Liver (tissue), 9 donors: ENCODE measurements around the gene RALGDS. TPM values are rescaled to one million over a fixed set of nuclear protein-coding genes. Genes with fewer than 3 reads are reported as not detected.
"Not testable (repeated sequence)": the region's sequence is repeated elsewhere in the genome, so short reads cannot be mapped to it uniquely, and the experiment has no call there.

ENCODE experiments used
- DNase-seq: peaks from one replicate; pipeline ENCODE4 v3.0.0-alpha.2; 2017; ENCODE audit warnings: low spot score
- H3K27ac ChIP-seq, 2 donors: one replicate each; pipeline ENCODE4 v1.7.0; 2013; ENCODE audit warnings: inconsistent platforms in 2 of 2, low read length in 2 of 2, control low read depth in 1 of 2, low read depth in 1 of 2, mild to moderate bottlenecking in 1 of 2
- H3K27me3 ChIP-seq, 4 donors: one replicate each; pipeline versions ENCODE4 v1.6.1 to v1.7.0; 2013; ENCODE audit warnings: low read length in 3 of 4, inconsistent platforms in 1 of 4, mild to moderate bottlenecking in 1 of 4, moderate library complexity in 1 of 4; ENCODE audit not compliant: control insufficient read depth in 4 of 4, insufficient read depth in 4 of 4
- H3K36me3 ChIP-seq, 4 donors: one replicate each; pipeline versions ENCODE4 v1.6.1 to v1.7.0; 2013; ENCODE audit warnings: low read length in 3 of 4, mild to moderate bottlenecking in 3 of 4, low read depth in 1 of 4, moderate library complexity in 1 of 4; ENCODE audit not compliant: control insufficient read depth in 4 of 4, insufficient read depth in 3 of 4
- H3K4me1 ChIP-seq, 4 donors: one replicate each; pipeline versions ENCODE4 v1.6.1 to v1.7.0; 2013; ENCODE audit warnings: low read length in 3 of 4, mild to moderate bottlenecking in 3 of 4, moderate library complexity in 1 of 4; ENCODE audit not compliant: control insufficient read depth in 4 of 4, insufficient read depth in 4 of 4
- H3K4me3 ChIP-seq, 3 donors: one replicate each; pipeline versions ENCODE4 v1.6.1 to v1.7.0; 2013; ENCODE audit warnings: low read length in 3 of 3, control low read depth in 1 of 3, low read depth in 1 of 3, mild to moderate bottlenecking in 1 of 3
- H3K9ac ChIP-seq, 2 donors: one replicate each; pipeline ENCODE4 v1.7.0; 2013; ENCODE audit warnings: low read length in 2 of 2, mild to moderate bottlenecking in 2 of 2, moderate library complexity in 2 of 2, control low read depth in 1 of 2, low read depth in 1 of 2
- H3K9me3 ChIP-seq, 4 donors: one replicate each; pipeline versions ENCODE4 v1.6.1 to v1.7.0; 2013; ENCODE audit warnings: low read length in 3 of 4; ENCODE audit not compliant: control insufficient read depth in 4 of 4
- EGR1 ChIP-seq, 2 donors: IDR thresholded peaks; 2 replicates each; pipeline ENCODE4 v1.6.1; 2016 to 2018; ENCODE audit warnings: antibody characterized with exemption in 2 of 2, low read depth in 2 of 2
- FOXA2 ChIP-seq: IDR thresholded peaks from 2 replicates; pipeline ENCODE4 v1.6.1; 2016; ENCODE audit warnings: antibody characterized with exemption
- GABPA ChIP-seq, 2 donors: IDR thresholded peaks in 1 of 2; conservative IDR thresholded peaks in 1 of 2; 2 replicates each; pipeline ENCODE4 v1.6.1; 2016; ENCODE audit warnings: antibody characterized with exemption in 2 of 2, mild to moderate bottlenecking in 1 of 2, moderate library complexity in 1 of 2
- HNF4A ChIP-seq, 2 donors: conservative IDR thresholded peaks; 2 replicates each; pipeline ENCODE4 v1.6.1; 2016; ENCODE audit warnings: antibody characterized with exemption in 2 of 2, mild to moderate bottlenecking in 2 of 2
- HNF4G ChIP-seq: IDR thresholded peaks from 2 replicates; pipeline ENCODE4 v1.6.1; 2016; ENCODE audit warnings: antibody characterized with exemption
- JUND ChIP-seq, 2 donors: IDR thresholded peaks; 2 replicates each; pipeline ENCODE4 v1.6.1; 2016; ENCODE audit warnings: antibody characterized with exemption in 2 of 2
- NR2F2 ChIP-seq: IDR thresholded peaks from 2 replicates; pipeline ENCODE4 v1.6.1; 2016; ENCODE audit warnings: antibody characterized with exemption
- RAD21 ChIP-seq, 2 donors: IDR thresholded peaks; 2 replicates each; pipeline ENCODE4 v1.6.1; 2016; ENCODE audit warnings: antibody characterized with exemption in 2 of 2, mild to moderate bottlenecking in 2 of 2
- RXRA ChIP-seq, 2 donors: IDR thresholded peaks; 2 replicates each; pipeline ENCODE4 v1.6.1; 2017 to 2018; ENCODE audit warnings: antibody characterized with exemption in 2 of 2, mild to moderate bottlenecking in 1 of 2
- SP1 ChIP-seq: IDR thresholded peaks from 2 replicates; pipeline ENCODE4 v1.6.1; 2018; ENCODE audit warnings: antibody characterized with exemption, mild to moderate bottlenecking
- TAF1 ChIP-seq: conservative IDR thresholded peaks from 2 replicates; pipeline ENCODE4 v1.6.1; 2016; ENCODE audit warnings: antibody characterized with exemption, mild to moderate bottlenecking
- YY1 ChIP-seq: IDR thresholded peaks from 2 replicates; pipeline ENCODE4 v1.6.1; 2016; ENCODE audit warnings: antibody characterized with exemption, mild to moderate bottlenecking
- ZBTB33 ChIP-seq: IDR thresholded peaks from 2 replicates; pipeline ENCODE4 v1.6.1; 2016; ENCODE audit warnings: antibody characterized with exemption
- WGBS: extraction: QIAGEN DNeasy Blood & Tissue Kit; methylation state at CpG from one replicate; pipeline ENCODE4 v1.1.7; 2013; 5-methylcytosine and 5-hydroxymethylcytosine counted together
- polyA plus RNA-seq, 2 donors: library from polyadenylated mRNA; stranded (reverse) in 1 of 2; unstranded in 1 of 2; fragments of 200-250 nt in 1 of 2; fragments of >200 nt in 1 of 2; fragmentation: Nextera tagmentation in 1 of 2; extraction: Ambion mirVana in 1 of 2; gene quantifications; one replicate each; pipeline versions ENCODE4 v1.2.1 to v1.2.3, GENCODE V29; 2013 to 2015
- total RNA-seq, 2 donors: library from RNA; depleted of rRNA; stranded (reverse); fragments of >200 nt; gene quantifications; one replicate each; pipeline ENCODE4 v1.2.3, GENCODE V29; 2014
- TF ChIP-seq, protein P1 (sequence below): IDR thresholded peaks from 2 replicates; pipeline ENCODE4 v1.6.1; 2016; ENCODE audit warnings: antibody characterized with exemption
- TF ChIP-seq, protein P2 (sequence below): IDR thresholded peaks from 2 replicates; pipeline ENCODE4 v1.6.1; 2016; ENCODE audit warnings: antibody characterized with exemption, mild to moderate bottlenecking
- TF ChIP-seq, protein P3 (sequence below): IDR thresholded peaks from 2 replicates; pipeline ENCODE4 v1.6.1; 2016; ENCODE audit warnings: antibody characterized with exemption
- donor health status: healthy.
- donor health status: healthy.
- donor health status: healthy.
- donor health status: healthy.
- donor health status: healthy.

Gene RALGDS
- total and polyA plus RNA-seq, 4 donors: 1.3 to 19.0 (median 7.3) TPM

GRCh38 chr9:133061019-133061763 is 59.8 kb downstream of the RALGDS start:
- WGBS: 80% methylated on average over 14 of the region's 14 CpGs
- H3K4me3 ChIP-seq, H3K27ac ChIP-seq, H3K4me1 ChIP-seq, H3K9ac ChIP-seq, H3K27me3 ChIP-seq, H3K9me3 ChIP-seq, DNase-seq: not testable (repeated sequence)
- H3K36me3 ChIP-seq: peaks cover 1 to 18% (median 10%) of the 10 kb centered on the region in 4 donors

GRCh38 chr9:133060417-133060841 is 60.6 kb downstream of the RALGDS start:
- Histone ChIP-seq H3K27me3 (no peaks in the 10 kb centered on the region), H3K27ac (no peak overlapping the region), H3K36me3 (peaks cover 3 to 26% (median 14%) of the 10 kb centered on the region in 4 donors), H3K4me3 (no peak overlapping the region), H3K9ac (no peak overlapping the region), H3K9me3 (no peaks in the 10 kb centered on the region), H3K4me1 (no peaks in the 10 kb centered on the region)
- no peak for DNase-seq
- no peak for TF ChIP-seq YY1
- TF ChIP-seq, protein P1, sequence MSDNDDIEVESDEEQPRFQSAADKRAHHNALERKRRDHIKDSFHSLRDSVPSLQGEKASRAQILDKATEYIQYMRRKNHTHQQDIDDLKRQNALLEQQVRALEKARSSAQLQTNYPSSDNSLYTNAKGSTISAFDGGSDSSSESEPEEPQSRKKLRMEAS: no peak
- WGBS: 71% methylated on average over 6 of the region's 6 CpGs

DNA sequence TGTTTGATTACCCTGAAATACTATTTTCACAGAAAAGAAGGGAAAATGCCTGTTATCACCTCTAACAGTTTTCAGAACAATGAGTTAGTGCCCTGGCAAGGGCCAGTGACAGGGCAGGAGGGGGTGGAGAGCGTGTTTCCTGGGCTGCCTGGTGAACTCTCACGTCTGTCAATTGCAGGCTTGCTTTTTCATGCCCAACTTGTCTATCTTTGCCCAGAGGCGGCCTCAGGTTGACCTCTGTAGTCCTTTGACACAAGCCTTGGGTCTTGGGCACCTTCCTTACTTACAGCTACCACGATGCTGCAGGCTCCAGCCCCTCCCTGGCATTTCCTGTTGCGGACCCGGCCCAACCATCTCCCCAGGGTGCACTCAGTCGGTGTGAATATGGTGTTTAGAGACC is 61.4 kb downstream of the RALGDS start:
- TF ChIP-seq HNF4A (conservative IDR thresholded peaks at IDR 0.05) (no peak), HNF4G (no peak), RAD21 (IDR thresholded peaks at IDR 0.05) (no peak), FOXA2 (no peak), TAF1 (no peak), RXRA (IDR thresholded peaks at IDR 0.05) (no peak), YY1 (no peak), JUND (IDR thresholded peaks at IDR 0.05) (no peak), EGR1 (IDR thresholded peaks at IDR 0.05; ENCODE audit: low read depth in 2 of 2) (no peak), ZBTB33 (no peak), GABPA (IDR thresholded peaks at IDR 0.05 in 1 of 2, conservative IDR thresholded peaks at IDR 0.05 in 1 of 2) (no peak), NR2F2 (no peak), SP1 (no peak)
- TF ChIP-seq, protein P2, sequence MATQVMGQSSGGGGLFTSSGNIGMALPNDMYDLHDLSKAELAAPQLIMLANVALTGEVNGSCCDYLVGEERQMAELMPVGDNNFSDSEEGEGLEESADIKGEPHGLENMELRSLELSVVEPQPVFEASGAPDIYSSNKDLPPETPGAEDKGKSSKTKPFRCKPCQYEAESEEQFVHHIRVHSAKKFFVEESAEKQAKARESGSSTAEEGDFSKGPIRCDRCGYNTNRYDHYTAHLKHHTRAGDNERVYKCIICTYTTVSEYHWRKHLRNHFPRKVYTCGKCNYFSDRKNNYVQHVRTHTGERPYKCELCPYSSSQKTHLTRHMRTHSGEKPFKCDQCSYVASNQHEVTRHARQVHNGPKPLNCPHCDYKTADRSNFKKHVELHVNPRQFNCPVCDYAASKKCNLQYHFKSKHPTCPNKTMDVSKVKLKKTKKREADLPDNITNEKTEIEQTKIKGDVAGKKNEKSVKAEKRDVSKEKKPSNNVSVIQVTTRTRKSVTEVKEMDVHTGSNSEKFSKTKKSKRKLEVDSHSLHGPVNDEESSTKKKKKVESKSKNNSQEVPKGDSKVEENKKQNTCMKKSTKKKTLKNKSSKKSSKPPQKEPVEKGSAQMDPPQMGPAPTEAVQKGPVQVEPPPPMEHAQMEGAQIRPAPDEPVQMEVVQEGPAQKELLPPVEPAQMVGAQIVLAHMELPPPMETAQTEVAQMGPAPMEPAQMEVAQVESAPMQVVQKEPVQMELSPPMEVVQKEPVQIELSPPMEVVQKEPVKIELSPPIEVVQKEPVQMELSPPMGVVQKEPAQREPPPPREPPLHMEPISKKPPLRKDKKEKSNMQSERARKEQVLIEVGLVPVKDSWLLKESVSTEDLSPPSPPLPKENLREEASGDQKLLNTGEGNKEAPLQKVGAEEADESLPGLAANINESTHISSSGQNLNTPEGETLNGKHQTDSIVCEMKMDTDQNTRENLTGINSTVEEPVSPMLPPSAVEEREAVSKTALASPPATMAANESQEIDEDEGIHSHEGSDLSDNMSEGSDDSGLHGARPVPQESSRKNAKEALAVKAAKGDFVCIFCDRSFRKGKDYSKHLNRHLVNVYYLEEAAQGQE: no peak
- TF ChIP-seq, protein P3, sequence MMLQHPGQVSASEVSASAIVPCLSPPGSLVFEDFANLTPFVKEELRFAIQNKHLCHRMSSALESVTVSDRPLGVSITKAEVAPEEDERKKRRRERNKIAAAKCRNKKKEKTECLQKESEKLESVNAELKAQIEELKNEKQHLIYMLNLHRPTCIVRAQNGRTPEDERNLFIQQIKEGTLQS: no peak
- peaks cover 5 to 33% (median 16%) of the 10 kb centered on the region in 4 donors for H3K36me3 ChIP-seq
- no peaks in the 10 kb centered on the region for H3K27me3 ChIP-seq
- WGBS: 69% methylated on average over 7 of the region's 7 CpGs
- no peak overlapping the region for H3K27ac ChIP-seq
- no peaks in the 10 kb centered on the region for H3K9me3 ChIP-seq
- no peaks in the 10 kb centered on the region for H3K4me1 ChIP-seq
- H3K4me3 ChIP-seq: no peak overlapping the region
- DNase-seq: no peak
- H3K9ac ChIP-seq: no peak overlapping the region
